Keratinocyte (primary cell): ENCODE data around the gene NOL3. TPM values are rescaled to one million over a fixed set of nuclear protein-coding genes. Genes with fewer than 3 reads are reported as not detected.

ENCODE experiments used
- DNase-seq: peaks from one replicate; pipeline ENCODE4 v3.0.0-alpha.2; 2011; ENCODE audit warnings: low read depth, missing footprints, low spot score
- FAIRE-seq: peaks from 2 replicates; lab custom pipeline; 2011; peaks lifted over from hg19 to GRCh38; lab: Jason Lieb, UNC
- H2AFZ ChIP-seq: 2 replicates; pipeline ENCODE4 v1.6.0; 2012; ENCODE audit warnings: low read length, control low read depth, inconsistent platforms; ENCODE audit not compliant: control insufficient read depth
- H3K27ac ChIP-seq: 2 replicates; pipeline ENCODE4 v1.5.1; 2011; ENCODE audit warnings: low read length; ENCODE audit not compliant: control insufficient read depth, insufficient read depth
- H3K27me3 ChIP-seq: 3 replicates; pipeline ENCODE4 v1.6.0; 2011; ENCODE audit warnings: low read length; ENCODE audit not compliant: control insufficient read depth, insufficient read depth; ENCODE audit errors: extremely low read depth
- H3K36me3 ChIP-seq, 2 experiments: 2 replicates in 1 of 2; 3 replicates in 1 of 2; pipeline ENCODE4 v1.5.1; 2011; ENCODE audit warnings: low read length in 2 of 2, mild to moderate bottlenecking in 1 of 2; ENCODE audit not compliant: control insufficient read depth in 2 of 2, insufficient read depth in 2 of 2; ENCODE audit errors: extremely low read depth in 1 of 2
- H3K4me1 ChIP-seq: 3 replicates; pipeline ENCODE4 v1.5.1; 2011; ENCODE audit warnings: low read length; ENCODE audit not compliant: control insufficient read depth, insufficient read depth; ENCODE audit errors: extremely low read depth
- H3K4me2 ChIP-seq: 3 replicates; pipeline ENCODE4 v1.6.0; 2011; ENCODE audit warnings: low read depth, low read length; ENCODE audit not compliant: control insufficient read depth, insufficient read depth; ENCODE audit errors: extremely low read depth
- H3K4me3 ChIP-seq, 3 experiments: fragments of 200-600 bp in 1 of 3; sonication (generic) in 1 of 3; 2 replicates in 2 of 3; 3 replicates in 1 of 3; pipeline ENCODE4 v1.5.1; 2011 to 2016; ENCODE audit warnings: low read length in 3 of 3, mild to moderate bottlenecking in 3 of 3, control low read depth in 2 of 3, inconsistent platforms in 1 of 3, low read depth in 1 of 3, mixed read lengths in 1 of 3, mixed run types in 1 of 3, moderate library complexity in 1 of 3; ENCODE audit not compliant: control insufficient read depth in 2 of 3, insufficient read depth in 2 of 3; ENCODE audit errors: extremely low read depth in 1 of 3
- H3K79me2 ChIP-seq: 2 replicates; pipeline ENCODE4 v1.6.0; 2012; ENCODE audit warnings: low read length; ENCODE audit not compliant: control insufficient read depth, insufficient read depth
- H3K9ac ChIP-seq: 3 replicates; pipeline ENCODE4 v1.6.0; 2011; ENCODE audit warnings: low read length; ENCODE audit not compliant: control insufficient read depth, insufficient read depth; ENCODE audit errors: extremely low read depth
- H3K9me1 ChIP-seq: 3 replicates; pipeline ENCODE4 v1.6.0; 2011; ENCODE audit warnings: low read length; ENCODE audit not compliant: control insufficient read depth, insufficient read depth; ENCODE audit errors: extremely low read depth
- H3K9me3 ChIP-seq: 2 replicates; pipeline ENCODE4 v1.5.1; 2012; ENCODE audit warnings: low read depth, low read length; ENCODE audit not compliant: control insufficient read depth
- H4K20me1 ChIP-seq: 3 replicates; pipeline ENCODE4 v1.6.0; 2011; ENCODE audit warnings: low read length; ENCODE audit not compliant: control insufficient read depth, insufficient read depth; ENCODE audit errors: extremely low read depth
- EZH2 ChIP-seq: IDR thresholded peaks from one replicate; pipeline ENCODE4 v1.6.1; 2012; ENCODE audit warnings: inconsistent platforms, mild to moderate bottlenecking, low read length, moderate library complexity
- dilution Hi-C: fragments of 300-500 bp; cut with MboI; formaldehyde crosslinking; loops from one replicate; pipeline ENCODE4 v1.7.0; 2020; ENCODE audit warnings: low sequenced_read_pairs; ENCODE audit not compliant: extremely low pct_ligation_motif_present
- polyA plus RNA-seq, 5 experiments: library from polyadenylated mRNA; depleted of rRNA in 3 of 5; stranded (reverse) in 3 of 5; stranded (forward) in 1 of 5; unstranded in 1 of 5; fragments of >200 nt; gene quantifications; 1 replicate in 1 of 5; 2 replicates in 3 of 5; 3 replicates in 1 of 5; pipeline versions ENCODE4 v1.2.1 to v1.2.3, GENCODE V29; 2011 to 2012; ENCODE audit warnings: missing spikeins in 2 of 5, low read depth in 1 of 5, low replicate concordance in 1 of 5
- TF ChIP-seq, protein P1 (sequence below), 3 experiments: IDR thresholded peaks in 1 of 3; conservative IDR thresholded peaks in 1 of 3; optimal IDR thresholded peaks in 1 of 3; 2 replicates in 2 of 3; 3 replicates in 1 of 3; pipeline versions ENCODE3 to v1.5.1; 2011; ENCODE audit warnings: low read length in 3 of 3, mild to moderate bottlenecking in 3 of 3, moderate library complexity in 2 of 3, control low read depth in 1 of 3, inconsistent platforms in 1 of 3; ENCODE audit not compliant: insufficient read depth in 2 of 3; ENCODE audit errors: extremely low read depth in 1 of 3

The NOL3 gene
- polyA plus RNA-seq, 1 donor (not counting 4 experiments of a cell fraction or from before 2014, with no cell fraction given), result 16.8 TPM

- Histone ChIP-seq H3K4me2 (peak within 1 kb of the TSS; percentile 65), H3K9me3 (no peaks in the 10 kb centered on the region), H3K27ac (no peak within 1 kb of the TSS), H2AFZ (peak within 1 kb of the TSS; percentile 36), H3K9me1 (no peaks in the 10 kb centered on the region), H3K79me2 (no peaks in the 10 kb centered on the region), H4K20me1 (no peaks in the 10 kb centered on the region), H3K36me3 (no peaks in the 10 kb centered on the region), H3K27me3 (peaks cover 7% of the 10 kb centered on the region), H3K4me1 (peaks cover 25% of the 10 kb centered on the region), H3K4me3 (peak within 1 kb of the TSS in 2 of 3 experiments; percentile 16 to 56), H3K9ac (no peak within 1 kb of the TSS)
- dilution Hi-C loops, result no loop called here
- no peak for TF ChIP-seq EZH2
- TF ChIP-seq, protein P1, sequence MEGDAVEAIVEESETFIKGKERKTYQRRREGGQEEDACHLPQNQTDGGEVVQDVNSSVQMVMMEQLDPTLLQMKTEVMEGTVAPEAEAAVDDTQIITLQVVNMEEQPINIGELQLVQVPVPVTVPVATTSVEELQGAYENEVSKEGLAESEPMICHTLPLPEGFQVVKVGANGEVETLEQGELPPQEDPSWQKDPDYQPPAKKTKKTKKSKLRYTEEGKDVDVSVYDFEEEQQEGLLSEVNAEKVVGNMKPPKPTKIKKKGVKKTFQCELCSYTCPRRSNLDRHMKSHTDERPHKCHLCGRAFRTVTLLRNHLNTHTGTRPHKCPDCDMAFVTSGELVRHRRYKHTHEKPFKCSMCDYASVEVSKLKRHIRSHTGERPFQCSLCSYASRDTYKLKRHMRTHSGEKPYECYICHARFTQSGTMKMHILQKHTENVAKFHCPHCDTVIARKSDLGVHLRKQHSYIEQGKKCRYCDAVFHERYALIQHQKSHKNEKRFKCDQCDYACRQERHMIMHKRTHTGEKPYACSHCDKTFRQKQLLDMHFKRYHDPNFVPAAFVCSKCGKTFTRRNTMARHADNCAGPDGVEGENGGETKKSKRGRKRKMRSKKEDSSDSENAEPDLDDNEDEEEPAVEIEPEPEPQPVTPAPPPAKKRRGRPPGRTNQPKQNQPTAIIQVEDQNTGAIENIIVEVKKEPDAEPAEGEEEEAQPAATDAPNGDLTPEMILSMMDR (optimal IDR thresholded peaks at IDR 0.05 in 1 of 3, IDR thresholded peaks at IDR 0.05 in 1 of 3, conservative IDR thresholded peaks at IDR 0.05 in 1 of 3; ENCODE audit: extremely low read depth in 1 of 3, insufficient read depth in 2 of 3, low read length in 3 of 3), result no peak
- FAIRE-seq (no peak), DNase-seq (no peak)
Observed at GRCh38 chr16:67164599-67165061, 5.7 kb upstream of the NOL3 start, which contains the start of gene HSF4. TSS of gene HSF4 (plus strand) at chr16:67164745. CDS start at chr16:67164812, 67 bp downstream.

GRCh38 chr16:67165121-67166078 lies 4.9 kb upstream of the NOL3 start:
- Histone ChIP-seq H4K20me1 (no peaks in the 10 kb centered on the region), H3K9me1 (no peaks in the 10 kb centered on the region), H3K36me3 (no peaks in the 10 kb centered on the region), H3K79me2 (no peaks in the 10 kb centered on the region), H3K4me1 (peaks cover 31% of the 10 kb centered on the region), H3K4me3 (no peak overlapping the region), H3K9ac (no peak overlapping the region), H3K9me3 (no peaks in the 10 kb centered on the region), H2AFZ (no peak overlapping the region), H3K27ac (no peak overlapping the region), H3K4me2 (no peak overlapping the region), H3K27me3 (peaks cover 7% of the 10 kb centered on the region)
- DNase-seq, result no peak
- FAIRE-seq, result no peak
- TF ChIP-seq, protein P1 (optimal IDR thresholded peaks at IDR 0.05 in 1 of 3, IDR thresholded peaks at IDR 0.05 in 1 of 3, conservative IDR thresholded peaks at IDR 0.05 in 1 of 3; ENCODE audit: extremely low read depth in 1 of 3, insufficient read depth in 2 of 3, low read length in 3 of 3), result no peak
- no peak for TF ChIP-seq EZH2
- dilution Hi-C loops, result no loop called here
